ENCODE results near the gene ADORA3. TPM values are rescaled to one million over a fixed set of nuclear protein-coding genes. Genes with fewer than 3 reads are reported as not detected.

ADORA3 gene
- total RNA-seq, 1 donor from 2014 or later, result 5.8 TPM

- no peak for DNase-seq (ENCODE audit: low spot score)
These were observed 27.7 kb downstream of the ADORA3 start for GRCh38 chr1:111475701-111476100.

GRCh38 chr1:111474521-111474920 is 28.9 kb downstream of the ADORA3 start:
- DNase-seq (ENCODE audit: low spot score), result no peak

GRCh38 chr1:111474106-111474505 is 29.3 kb downstream of the ADORA3 start:
- DNase-seq (ENCODE audit: low spot score), result no peak

- no peak for DNase-seq (ENCODE audit: low spot score)
These were observed 31.9 kb downstream of the ADORA3 start for GRCh38 chr1:111471538-111471937.

- no peak for DNase-seq (ENCODE audit: low spot score)
These were observed 32.4 kb downstream of the ADORA3 start for GRCh38 chr1:111471012-111471411.

- no peak for DNase-seq (ENCODE audit: low spot score)
These were observed 32.8 kb downstream of the ADORA3 start for GRCh38 chr1:111470596-111470995.

- DNase-seq (ENCODE audit: low spot score), result no peak
These were observed 33.9 kb downstream of the ADORA3 start for GRCh38 chr1:111469539-111469938.

GRCh38 chr1:111468717-111469100 is 34.7 kb downstream of the ADORA3 start:
- no peak for DNase-seq (ENCODE audit: low spot score)

- no peak for DNase-seq (ENCODE audit: low spot score)
These were observed 35.3 kb downstream of the ADORA3 start for GRCh38 chr1:111467865-111468716.

- DNase-seq (ENCODE audit: low spot score), result no peak
These were observed 37.0 kb downstream of the ADORA3 start for GRCh38 chr1:111466480-111466879.

GRCh38 chr1:111465754-111466153 is 37.7 kb downstream of the ADORA3 start:
- no peak for DNase-seq (ENCODE audit: low spot score)

- DNase-seq (ENCODE audit: low spot score), result no peak
These were observed 40.3 kb downstream of the ADORA3 start for GRCh38 chr1:111463029-111463683.

- DNase-seq (ENCODE audit: low spot score), result no peak
These were observed 40.9 kb downstream of the ADORA3 start for GRCh38 chr1:111462370-111463028.

GRCh38 chr1:111461765-111462164 is 41.7 kb downstream of the ADORA3 start:
- DNase-seq (ENCODE audit: low spot score), result no peak

- no peak for DNase-seq (ENCODE audit: low spot score)
These were observed 47.8 kb downstream of the ADORA3 start for GRCh38 chr1:111455642-111456031.

- no peak for DNase-seq (ENCODE audit: low spot score)
These were observed 48.4 kb downstream of the ADORA3 start for GRCh38 chr1:111454859-111455641.

- no peak for DNase-seq (ENCODE audit: low spot score)
These were observed 49.7 kb downstream of the ADORA3 start for GRCh38 chr1:111453706-111454105.

GRCh38 chr1:111452581-111452980 is 50.9 kb downstream of the ADORA3 start:
- no peak for DNase-seq (ENCODE audit: low spot score)

- DNase-seq (ENCODE audit: low spot score), result no peak
These were observed 53.2 kb downstream of the ADORA3 start for GRCh38 chr1:111450185-111450584.

- no peak for DNase-seq (ENCODE audit: low spot score)
These were observed 53.8 kb downstream of the ADORA3 start for GRCh38 chr1:111449703-111450017.
